HepG2 (cell line): Measurements from ENCODE around the gene SMARCA2. TPM values are rescaled to one million over a fixed set of nuclear protein-coding genes. Genes with fewer than 3 reads are reported as not detected.

Experiments
- ATAC-seq: fragments of 200-7000 bp; cut with Tn5 transposase; 3 replicates; pipeline ENCODE4 v1.9.1; 2020; ENCODE audit warnings: mild to moderate bottlenecking, moderate library complexity
- BruUV-seq: library from RNA; stranded (reverse); fragments of 400-500 nt; replicated peaks from 2 replicates; lab custom pipeline; 2021; lab: Mats Ljungman, UMichigan
- CTCF ChIA-PET: fragments of 300-600 bp; formaldehyde crosslinking; extraction: SDS; loops from one replicate; lab custom pipeline; 2021; ENCODE audit warnings: low total read pairs, inconsistent platforms, low intra/inter-chr PET ratio; lab: Yijun Ruan, JAX
- POLR2A ChIA-PET: fragments of 350-600 bp; sonication (Branson Sonifier 250); formaldehyde crosslinking; loops from one replicate; lab custom pipeline; 2020; ENCODE audit warnings: antibody characterized with exemption, inconsistent platforms; lab: Yijun Ruan, JAX
- DNase-seq: peaks from one replicate; pipeline ENCODE4 v3.0.0-alpha.2; 2015; ENCODE audit warnings: low spot score
- FAIRE-seq: peaks from 3 replicates; lab custom pipeline; 2011; peaks lifted over from hg19 to GRCh38; lab: Jason Lieb, UNC
- H2AFZ ChIP-seq: one replicate; pipeline ENCODE4 v1.6.1; 2011; ENCODE audit warnings: low read length, inconsistent platforms
- H3K27ac ChIP-seq: fragments of 300-600 bp; 3 replicates; pipeline ENCODE4 v1.8.0; 2011; ENCODE audit warnings: mixed run types, mild to moderate bottlenecking, mixed read lengths, low read length, inconsistent platforms; ENCODE audit not compliant: insufficient read depth; ENCODE audit errors: extremely low read length
- H3K27me3 ChIP-seq, 2 experiments: fragments of 200-600 bp in 1 of 2; 2 replicates in 1 of 2; 3 replicates in 1 of 2; pipeline versions ENCODE4 v1.6.0 to v1.8.0; 2011; ENCODE audit warnings: low read length in 2 of 2, mild to moderate bottlenecking in 2 of 2, moderate library complexity in 2 of 2, inconsistent platforms in 1 of 2; ENCODE audit not compliant: insufficient read depth in 2 of 2, control insufficient read depth in 1 of 2
- H3K36me3 ChIP-seq, 2 experiments: fragments of 200-600 bp in 1 of 2; replicated peaks in 1 of 2; 2 replicates in 1 of 2; 3 replicates in 1 of 2; pipeline versions ENCODE4 v1.5.1 to v1.8.0; 2011; ENCODE audit warnings: low read length in 2 of 2, inconsistent platforms in 1 of 2; ENCODE audit not compliant: insufficient read depth in 2 of 2, control insufficient read depth in 1 of 2
- H3K4me1 ChIP-seq: 2 replicates; pipeline ENCODE4 v1.5.1; 2012; ENCODE audit warnings: low read length, inconsistent platforms; ENCODE audit not compliant: insufficient read depth
- H3K4me2 ChIP-seq: 2 replicates; pipeline ENCODE4 v1.6.0; 2011; ENCODE audit warnings: low read depth, low read length, inconsistent platforms
- H3K4me3 ChIP-seq, 3 experiments: fragments of 200-600 bp in 1 of 3; sonication (generic), shearing (Covaris generic) in 1 of 3; replicated peaks in 1 of 3; 2 replicates each; pipeline ENCODE4 v1.5.1; 2011 to 2016; ENCODE audit warnings: low read length in 3 of 3, inconsistent platforms in 2 of 3, low read depth in 2 of 3, mild to moderate bottlenecking in 2 of 3, control low read depth in 1 of 3, mixed read lengths in 1 of 3; ENCODE audit not compliant: insufficient read depth in 1 of 3
- H3K79me2 ChIP-seq: one replicate; pipeline ENCODE4 v1.6.1; 2011; ENCODE audit warnings: low read length, inconsistent platforms; ENCODE audit not compliant: insufficient read depth
- H3K9ac ChIP-seq: 2 replicates; pipeline ENCODE4 v1.6.0; 2011; ENCODE audit warnings: mild to moderate bottlenecking, low read depth, low read length, inconsistent platforms; ENCODE audit not compliant: insufficient read depth
- H3K9me3 ChIP-seq: 2 replicates; pipeline ENCODE4 v1.5.1; 2012; ENCODE audit warnings: mild to moderate bottlenecking, low read length
- H4K20me1 ChIP-seq: 2 replicates; pipeline ENCODE4 v1.6.0; 2011; ENCODE audit warnings: inconsistent platforms, mild to moderate bottlenecking, low read length, moderate library complexity; ENCODE audit not compliant: insufficient read depth
- FOXK2 ChIP-seq: fragments of 450-650 bp; IDR thresholded peaks from 2 replicates; pipeline ENCODE4 v1.6.1; 2016
- GZF1 ChIP-seq: sonication (generic); formaldehyde crosslinking; IDR thresholded peaks from 2 replicates; pipeline ENCODE4 v1.5.1; 2020; ENCODE audit warnings: mild to moderate bottlenecking, missing genetic modification reagents
- ISL2 ChIP-seq: sonication (generic); formaldehyde crosslinking; IDR thresholded peaks from 2 replicates; pipeline ENCODE4 v1.5.0; 2020; ENCODE audit warnings: missing genetic modification reagents
- MED8 ChIP-seq: sonication (generic); formaldehyde crosslinking; IDR thresholded peaks from 2 replicates; pipeline ENCODE4 v1.8.1; 2023; ENCODE audit warnings: mild to moderate bottlenecking, missing genetic modification reagents; ENCODE audit not compliant: insufficient replicate concordance
- MTA3 ChIP-seq: sonication (generic); formaldehyde crosslinking; IDR thresholded peaks from 2 replicates; pipeline ENCODE4 v1.4.0; 2020; ENCODE audit warnings: missing genetic modification reagents
- POLR2G ChIP-seq: fragments of 200-400 bp; formaldehyde crosslinking; IDR thresholded peaks from 2 replicates; pipeline ENCODE4 v1.6.1; 2018; ENCODE audit warnings: mild to moderate bottlenecking, low read depth, low read length, moderate library complexity
- ZBTB33 ChIP-seq: sonication (generic); formaldehyde crosslinking; IDR thresholded peaks from 2 replicates; pipeline ENCODE4 v1.4.0; 2020; ENCODE audit warnings: missing genetic modification reagents
- ZNF766 ChIP-seq: sonication (generic); formaldehyde crosslinking; IDR thresholded peaks from 2 replicates; pipeline ENCODE4 v1.5.0; 2020; ENCODE audit warnings: missing genetic modification reagents, borderline replicate concordance
- WGBS: methylation state at CpG from one replicate; pipeline ENCODE4 v1.1.6; 2017; ENCODE audit warnings: low lambda C conversion rate; 5-methylcytosine and 5-hydroxymethylcytosine counted together
- in situ Hi-C: cut with HindIII; loops from 2 replicates; pipeline ENCODE4 v1.10.0; 2017; ENCODE audit warnings: low pct_unique_long_range_greater_than_20kb; ENCODE audit not compliant: extremely low pct_ligation_motif_present
- intact Hi-C: fragments of 100-400 bp; cut with micrococcal nuclease; formaldehyde crosslinking; loops from one replicate; pipeline ENCODE4 v1.10.0; 2022; ENCODE audit not compliant: unreplicated experiment
- polyA plus RNA-seq, 8 experiments: library from polyadenylated mRNA; depleted of rRNA in 3 of 8; stranded (reverse) in 7 of 8; unstranded in 1 of 8; fragments of >200 nt; fragmentation: Illumina TruSeq in 4 of 8; extraction: Trizol in 4 of 8; gene quantifications; 2 replicates each; pipeline versions ENCODE4 v1.2.1 to v1.2.3, GENCODE V29; 2011 to 2016; ENCODE audit warnings: low read depth in 4 of 8, missing spikeins in 1 of 8, mixed read lengths in 1 of 8; ENCODE audit not compliant: insufficient read depth in 1 of 8
- total RNA-seq, 5 experiments: library from RNA; depleted of rRNA; stranded (reverse); fragments of >200 nt; fragmentation: Illumina TruSeq; extraction: Trizol; gene quantifications; 2 replicates each; pipeline ENCODE4 v1.2.3, GENCODE V29; 2016; ENCODE audit warnings: low read depth in 1 of 5
- TF ChIP-seq, protein P1 (sequence below): IDR thresholded peaks from 2 replicates; pipeline ENCODE4 v1.6.1; 2018; ENCODE audit warnings: missing genetic modification reagents
- TF ChIP-seq, protein P2 (sequence below): sonication (generic); formaldehyde crosslinking; conservative IDR thresholded peaks from 2 replicates; pipeline ENCODE4 v1.4.0; 2020; ENCODE audit warnings: mild to moderate bottlenecking, missing genetic modification reagents, moderate library complexity
- TF ChIP-seq, protein P3 (sequence below): IDR thresholded peaks from 2 replicates; pipeline ENCODE4 v1.6.1; 2018; ENCODE audit warnings: missing genetic modification reagents, mild to moderate bottlenecking, missing compliant biosample characterization

SMARCA2 gene
- total and polyA plus RNA-seq, 2 of the 13 experiments (the other 11 are each of a cell fraction or from before 2014, with no cell fraction given) = 22.5 to 23.7 TPM

DNA sequence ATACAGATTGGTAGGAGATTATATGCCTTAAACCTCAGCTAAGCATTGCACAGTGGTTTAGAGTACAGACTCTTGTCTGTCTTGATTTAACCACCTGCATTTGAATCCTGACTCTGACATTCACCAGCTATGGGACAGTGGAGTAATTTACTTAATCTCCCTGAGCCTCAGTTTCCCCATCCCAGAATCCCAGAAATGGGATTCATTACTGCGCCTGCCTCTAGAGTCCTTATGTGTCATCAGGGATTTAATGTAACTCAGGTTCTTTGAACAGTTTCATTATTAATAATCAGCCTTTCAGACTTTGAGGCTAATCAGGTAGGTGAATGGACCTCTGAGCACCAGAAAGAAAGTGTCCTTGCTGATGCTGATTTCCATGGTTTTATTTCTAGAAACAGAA is 149.1 kb downstream of the SMARCA2 start:
- no TSS peak for BruUV-seq
- ATAC-seq (no peak), FAIRE-seq (no peak), DNase-seq (no peak)
- Histone ChIP-seq H2AFZ (no peak overlapping the region), H3K27ac (no peak overlapping the region), H4K20me1 (no peaks in the 10 kb centered on the region), H3K4me1 (peaks cover 9% of the 10 kb centered on the region), H3K79me2 (no peaks in the 10 kb centered on the region), H3K4me3 (no peak overlapping the region), H3K36me3 (no peaks in the 10 kb centered on the region; a peak in 1 of 5 replicates), H3K4me2 (no peak overlapping the region), H3K9ac (no peak overlapping the region)
- POLR2A ChIA-PET = no interaction called here
- in situ Hi-C loops = no loop called here
- 93% methylated on average over 1 of the region's 1 CpG for WGBS
- CTCF ChIA-PET = no interaction called here
- TF ChIP-seq, protein P1, sequence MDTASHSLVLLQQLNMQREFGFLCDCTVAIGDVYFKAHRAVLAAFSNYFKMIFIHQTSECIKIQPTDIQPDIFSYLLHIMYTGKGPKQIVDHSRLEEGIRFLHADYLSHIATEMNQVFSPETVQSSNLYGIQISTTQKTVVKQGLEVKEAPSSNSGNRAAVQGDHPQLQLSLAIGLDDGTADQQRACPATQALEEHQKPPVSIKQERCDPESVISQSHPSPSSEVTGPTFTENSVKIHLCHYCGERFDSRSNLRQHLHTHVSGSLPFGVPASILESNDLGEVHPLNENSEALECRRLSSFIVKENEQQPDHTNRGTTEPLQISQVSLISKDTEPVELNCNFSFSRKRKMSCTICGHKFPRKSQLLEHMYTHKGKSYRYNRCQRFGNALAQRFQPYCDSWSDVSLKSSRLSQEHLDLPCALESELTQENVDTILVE = no peak
- TF ChIP-seq ZNF766 (CRISPR knock-in tag) (no peak), MED8 (CRISPR knock-in tag) (no peak), ISL2 (CRISPR knock-in tag) (no peak), GZF1 (CRISPR knock-in tag) (no peak), ZBTB33 (CRISPR knock-in tag) (no peak), MTA3 (CRISPR knock-in tag) (no peak), FOXK2 (no peak), POLR2G (no peak)
- TF ChIP-seq, protein P2, sequence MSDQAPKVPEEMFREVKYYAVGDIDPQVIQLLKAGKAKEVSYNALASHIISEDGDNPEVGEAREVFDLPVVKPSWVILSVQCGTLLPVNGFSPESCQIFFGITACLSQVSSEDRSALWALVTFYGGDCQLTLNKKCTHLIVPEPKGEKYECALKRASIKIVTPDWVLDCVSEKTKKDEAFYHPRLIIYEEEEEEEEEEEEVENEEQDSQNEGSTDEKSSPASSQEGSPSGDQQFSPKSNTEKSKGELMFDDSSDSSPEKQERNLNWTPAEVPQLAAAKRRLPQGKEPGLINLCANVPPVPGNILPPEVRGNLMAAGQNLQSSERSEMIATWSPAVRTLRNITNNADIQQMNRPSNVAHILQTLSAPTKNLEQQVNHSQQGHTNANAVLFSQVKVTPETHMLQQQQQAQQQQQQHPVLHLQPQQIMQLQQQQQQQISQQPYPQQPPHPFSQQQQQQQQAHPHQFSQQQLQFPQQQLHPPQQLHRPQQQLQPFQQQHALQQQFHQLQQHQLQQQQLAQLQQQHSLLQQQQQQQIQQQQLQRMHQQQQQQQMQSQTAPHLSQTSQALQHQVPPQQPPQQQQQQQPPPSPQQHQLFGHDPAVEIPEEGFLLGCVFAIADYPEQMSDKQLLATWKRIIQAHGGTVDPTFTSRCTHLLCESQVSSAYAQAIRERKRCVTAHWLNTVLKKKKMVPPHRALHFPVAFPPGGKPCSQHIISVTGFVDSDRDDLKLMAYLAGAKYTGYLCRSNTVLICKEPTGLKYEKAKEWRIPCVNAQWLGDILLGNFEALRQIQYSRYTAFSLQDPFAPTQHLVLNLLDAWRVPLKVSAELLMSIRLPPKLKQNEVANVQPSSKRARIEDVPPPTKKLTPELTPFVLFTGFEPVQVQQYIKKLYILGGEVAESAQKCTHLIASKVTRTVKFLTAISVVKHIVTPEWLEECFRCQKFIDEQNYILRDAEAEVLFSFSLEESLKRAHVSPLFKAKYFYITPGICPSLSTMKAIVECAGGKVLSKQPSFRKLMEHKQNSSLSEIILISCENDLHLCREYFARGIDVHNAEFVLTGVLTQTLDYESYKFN (CRISPR knock-in tag) = no peak
- TF ChIP-seq, protein P3, sequence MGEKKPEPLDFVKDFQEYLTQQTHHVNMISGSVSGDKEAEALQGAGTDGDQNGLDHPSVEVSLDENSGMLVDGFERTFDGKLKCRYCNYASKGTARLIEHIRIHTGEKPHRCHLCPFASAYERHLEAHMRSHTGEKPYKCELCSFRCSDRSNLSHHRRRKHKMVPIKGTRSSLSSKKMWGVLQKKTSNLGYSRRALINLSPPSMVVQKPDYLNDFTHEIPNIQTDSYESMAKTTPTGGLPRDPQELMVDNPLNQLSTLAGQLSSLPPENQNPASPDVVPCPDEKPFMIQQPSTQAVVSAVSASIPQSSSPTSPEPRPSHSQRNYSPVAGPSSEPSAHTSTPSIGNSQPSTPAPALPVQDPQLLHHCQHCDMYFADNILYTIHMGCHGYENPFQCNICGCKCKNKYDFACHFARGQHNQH (CRISPR knock-in tag) = no peak
- TF ChIP-seq, all 625 proteins: peak for 0
- intact Hi-C loops = no loop called here
- no peaks in the 10 kb centered on the region for H3K9me3 ChIP-seq
- H3K27me3 ChIP-seq = no peaks in the 10 kb centered on the region
